HEK293T (cell line): ENCODE results near the gene ASB16.

ENCODE experiments used
- ELF4 ChIP-seq: fragments of 450-650 bp; IDR thresholded peaks from 2 replicates; pipeline ENCODE4 v1.6.1; 2017; ENCODE audit warnings: antibody characterized with exemption
- FOXK2 ChIP-seq: fragments of 450-650 bp; IDR thresholded peaks from 2 replicates; pipeline ENCODE4 v1.6.1; 2016; ENCODE audit warnings: mild to moderate bottlenecking
- FOXM1 ChIP-seq: fragments of 450-650 bp; IDR thresholded peaks from 2 replicates; pipeline ENCODE4 v1.6.1; 2017; ENCODE audit warnings: mild to moderate bottlenecking, borderline replicate concordance
- SP1 ChIP-seq: fragments of 450-650 bp; IDR thresholded peaks from 2 replicates; pipeline ENCODE4 v1.6.1; 2017
- SUZ12 ChIP-seq: fragments of 450-650 bp; IDR thresholded peaks from 2 replicates; pipeline ENCODE4 v1.6.1; 2016; ENCODE audit warnings: mild to moderate bottlenecking
- TARDBP ChIP-seq: fragments of 450-650 bp; IDR thresholded peaks from 2 replicates; pipeline ENCODE4 v1.6.1; 2016

- TF ChIP-seq FOXM1, result no peak
- no peak for TF ChIP-seq FOXK2
- TF ChIP-seq ELF4, result no peak
- TF ChIP-seq SP1, result no peak
- TF ChIP-seq SUZ12, result no peak
- no peak for TF ChIP-seq TARDBP
Measured at GRCh38 chr17:44214896-44215295, 44.4 kb downstream of the ASB16 start.
